Stomach (tissue), 4 donors: ENCODE results near the gene GNPTAB.

Source experiments
- EP300 ChIP-seq: sonication (generic); formaldehyde crosslinking; IDR thresholded peaks from one replicate; pipeline ENCODE4 v1.6.1; 2017; ENCODE audit warnings: antibody characterized with exemption
- POLR2A ChIP-seq, 4 donors: fragments of 450-650 bp; IDR thresholded peaks; one replicate each; pipeline ENCODE4 v1.6.1; 2016; ENCODE audit warnings: antibody characterized with exemption in 4 of 4, control low read depth in 2 of 4, mild to moderate bottlenecking in 1 of 4, moderate library complexity in 1 of 4
- TF ChIP-seq, protein P1 (sequence below), 7 experiments: fragments of 450-650 bp in 4 of 7; fragments of 200-600 bp in 3 of 7; sonication (generic) in 3 of 7; IDR thresholded peaks; one replicate each; pipeline ENCODE4 v1.5.1; 2016 to 2019; ENCODE audit warnings: antibody characterized with exemption in 7 of 7, control low read depth in 2 of 7, mild to moderate bottlenecking in 1 of 7

- TF ChIP-seq, protein P1, sequence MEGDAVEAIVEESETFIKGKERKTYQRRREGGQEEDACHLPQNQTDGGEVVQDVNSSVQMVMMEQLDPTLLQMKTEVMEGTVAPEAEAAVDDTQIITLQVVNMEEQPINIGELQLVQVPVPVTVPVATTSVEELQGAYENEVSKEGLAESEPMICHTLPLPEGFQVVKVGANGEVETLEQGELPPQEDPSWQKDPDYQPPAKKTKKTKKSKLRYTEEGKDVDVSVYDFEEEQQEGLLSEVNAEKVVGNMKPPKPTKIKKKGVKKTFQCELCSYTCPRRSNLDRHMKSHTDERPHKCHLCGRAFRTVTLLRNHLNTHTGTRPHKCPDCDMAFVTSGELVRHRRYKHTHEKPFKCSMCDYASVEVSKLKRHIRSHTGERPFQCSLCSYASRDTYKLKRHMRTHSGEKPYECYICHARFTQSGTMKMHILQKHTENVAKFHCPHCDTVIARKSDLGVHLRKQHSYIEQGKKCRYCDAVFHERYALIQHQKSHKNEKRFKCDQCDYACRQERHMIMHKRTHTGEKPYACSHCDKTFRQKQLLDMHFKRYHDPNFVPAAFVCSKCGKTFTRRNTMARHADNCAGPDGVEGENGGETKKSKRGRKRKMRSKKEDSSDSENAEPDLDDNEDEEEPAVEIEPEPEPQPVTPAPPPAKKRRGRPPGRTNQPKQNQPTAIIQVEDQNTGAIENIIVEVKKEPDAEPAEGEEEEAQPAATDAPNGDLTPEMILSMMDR (IDR thresholded peaks at IDR 0.05), result no peak
- TF ChIP-seq EP300 (no peak), POLR2A (IDR thresholded peaks at IDR 0.05) (no peak)
These were observed 5.9 kb downstream of the GNPTAB start for GRCh38 chr12:101824831-101825230.
